GM12891 (cell line): ENCODE data around the gene KCNK4.

Experiments used
- DNase-seq: peaks from one replicate; pipeline ENCODE4 v3.0.0; 2011; ENCODE audit warnings: low spot score; ENCODE audit not compliant: insufficient read length
- FAIRE-seq: peaks from 2 replicates; lab custom pipeline; 2011; peaks lifted over from hg19 to GRCh38; lab: Jason Lieb, UNC
- PAX5 ChIP-seq: IDR thresholded peaks from 2 replicates; pipeline ENCODE4 v1.6.1; 2011; ENCODE audit warnings: low read length, moderate library complexity, mild to moderate bottlenecking; ENCODE audit not compliant: insufficient read depth, severe bottlenecking
- POLR2A ChIP-seq: IDR thresholded peaks from 2 replicates; pipeline ENCODE4 v1.6.1; 2011; ENCODE audit warnings: low read depth, low read length, control low read depth
- POLR2AphosphoS5 ChIP-seq: IDR thresholded peaks from 2 replicates; pipeline ENCODE4 v1.6.1; 2011; ENCODE audit warnings: low read depth, low read length, control low read depth
- POU2F2 ChIP-seq: IDR thresholded peaks from 2 replicates; pipeline ENCODE4 v1.6.1; 2011; ENCODE audit warnings: low read depth, mild to moderate bottlenecking, control low read depth, low read length, moderate library complexity
- SPI1 ChIP-seq: IDR thresholded peaks from 2 replicates; pipeline ENCODE4 v1.6.1; 2011; ENCODE audit warnings: low read depth, low read length, control low read depth
- TAF1 ChIP-seq: IDR thresholded peaks from 2 replicates; pipeline ENCODE4 v1.6.1; 2011; ENCODE audit warnings: low read depth, low read length, control low read depth

Gene KCNK4

GRCh38 chr11:64324692-64325469 lies 33.8 kb downstream of the KCNK4 start:
- no peak for FAIRE-seq
- DNase-seq: no peak
- no peak for TF ChIP-seq POU2F2
- no peak for TF ChIP-seq SPI1
- no peak for TF ChIP-seq POLR2A
- TF ChIP-seq POLR2AphosphoS5: no peak

GRCh38 chr11:64327375-64327774 lies 36.3 kb downstream of the KCNK4 start:
- DNase-seq: no peak
- no peak for TF ChIP-seq POU2F2
- no peak for TF ChIP-seq SPI1
- no peak for TF ChIP-seq PAX5
- no peak for TF ChIP-seq POLR2A
- TF ChIP-seq POLR2AphosphoS5: no peak
- no peak for TF ChIP-seq TAF1
- no peak for FAIRE-seq

GRCh38 chr11:64327993-64328392 lies 36.9 kb downstream of the KCNK4 start:
- TF ChIP-seq POU2F2: no peak
- no peak for TF ChIP-seq TAF1
- TF ChIP-seq SPI1: no peak
- no peak for TF ChIP-seq POLR2A
- TF ChIP-seq PAX5: no peak
- no peak for TF ChIP-seq POLR2AphosphoS5
- no peak for FAIRE-seq

GRCh38 chr11:64330888-64331287 lies 39.8 kb downstream of the KCNK4 start:
- no peak for FAIRE-seq
- TF ChIP-seq POLR2A (no peak), TAF1 (no peak), PAX5 (no peak), SPI1 (no peak), POU2F2 (no peak), POLR2AphosphoS5 (no peak)
- no peak for DNase-seq

More at GRCh38 chr11:64327993-64328392, 36.9 kb downstream of the KCNK4 start:
- no peak for DNase-seq

GRCh38 chr11:64331569-64332371 lies 40.7 kb downstream of the KCNK4 start:
- no peak for TF ChIP-seq TAF1
- TF ChIP-seq POU2F2: no peak
- no peak for TF ChIP-seq POLR2AphosphoS5
- TF ChIP-seq PAX5: peak; percentile 63
- TF ChIP-seq POLR2A: no peak
- no peak for TF ChIP-seq SPI1
- peak; percentile 94 for FAIRE-seq
- DNase-seq: peak; percentile 78

- FAIRE-seq: no peak
- DNase-seq: no peak
- TF ChIP-seq TAF1: no peak
- TF ChIP-seq SPI1: no peak
- TF ChIP-seq POLR2AphosphoS5: no peak
Measured at GRCh38 chr11:64333556-64333955, 42.5 kb downstream of the KCNK4 start.

GRCh38 chr11:64334764-64335735 lies 43.9 kb downstream of the KCNK4 start:
- DNase-seq (peak; percentile 90), FAIRE-seq (peak; percentile 88)

GRCh38 chr11:64337538-64338249 lies 46.6 kb downstream of the KCNK4 start:
- DNase-seq (no peak), FAIRE-seq (no peak)
- no peak for TF ChIP-seq POLR2AphosphoS5
- TF ChIP-seq POLR2A: no peak
- no peak for TF ChIP-seq PAX5
- TF ChIP-seq TAF1: no peak
- no peak for TF ChIP-seq SPI1
- TF ChIP-seq POU2F2: no peak

More at GRCh38 chr11:64334764-64335735, 43.9 kb downstream of the KCNK4 start:
- TF ChIP-seq POU2F2: peak; percentile 94
- TF ChIP-seq TAF1: no peak
- TF ChIP-seq POLR2AphosphoS5: no peak
- TF ChIP-seq POLR2A: no peak
- TF ChIP-seq SPI1: no peak
- TF ChIP-seq PAX5: peak; percentile 90
